ENCODE results near the gene ZNF430. TPM values are rescaled to one million over a fixed set of nuclear protein-coding genes. Genes with fewer than 3 reads are reported as not detected.

The ZNF430 gene
- polyA plus RNA-seq, 2 of the 4 experiments (the other 2 are of a cell fraction) = 3.2 to 3.6 TPM

- FAIRE-seq (no peak), ATAC-seq (no peak), DNase-seq (ENCODE audit: low read depth in 1 of 2, low spot score in 1 of 2) (no peak)
- H3K4me1 ChIP-seq = no peaks in the 10 kb centered on the region
- TF ChIP-seq HOXA7 (CRISPR knock-in tag; IDR thresholded peaks at IDR 0.05) (no peak), E2F6 (IDR thresholded peaks at IDR 0.05; ENCODE audit: borderline replicate concordance, low read depth) (no peak), SMC3 (IDR thresholded peaks at IDR 0.05) (no peak), BHLHE40 (IDR thresholded peaks at IDR 0.05; ENCODE audit: low read depth, low read length) (no peak), KDM5A (IDR thresholded peaks at IDR 0.05) (no peak), HEYL (CRISPR knock-in tag; IDR thresholded peaks at IDR 0.05) (no peak), POLR2A (IDR thresholded peaks at IDR 0.05; ENCODE audit: low read length) (no peak), MAFK (IDR thresholded peaks at IDR 0.05; ENCODE audit: partially characterized antibody) (no peak), CEBPB (IDR thresholded peaks at IDR 0.05) (no peak), CHD4 (IDR thresholded peaks at IDR 0.05; ENCODE audit: borderline replicate concordance) (no peak), MAX (IDR thresholded peaks at IDR 0.05) (no peak), ESRRA (IDR thresholded peaks at IDR 0.05; ENCODE audit: borderline replicate concordance, low read length) (no peak)
- CTCF ChIA-PET = no interaction called here
- H3K9me3 ChIP-seq = no peaks in the 10 kb centered on the region
- no peak overlapping the region for H3K27ac ChIP-seq
- H3K4me2 ChIP-seq = no peak overlapping the region
- no peak overlapping the region for H3K4me3 ChIP-seq
- 98% methylated on average over 3 of the region's 3 CpGs for WGBS (ENCODE audit: missing lambda C conversion rate)
- POLR2A ChIA-PET = no interaction called here
Measured at GRCh38 chr19:21087871-21088270, 67.4 kb downstream of the ZNF430 start.

- POLR2A ChIA-PET = no interaction called here
- no peaks in the 10 kb centered on the region for H3K4me1 ChIP-seq
- FAIRE-seq (no peak), DNase-seq (ENCODE audit: low read depth in 1 of 2, low spot score in 1 of 2) (no peak), ATAC-seq (no peak)
- H3K27ac ChIP-seq = no peak overlapping the region
- CTCF ChIA-PET = no interaction called here
- TF ChIP-seq, protein P1, sequence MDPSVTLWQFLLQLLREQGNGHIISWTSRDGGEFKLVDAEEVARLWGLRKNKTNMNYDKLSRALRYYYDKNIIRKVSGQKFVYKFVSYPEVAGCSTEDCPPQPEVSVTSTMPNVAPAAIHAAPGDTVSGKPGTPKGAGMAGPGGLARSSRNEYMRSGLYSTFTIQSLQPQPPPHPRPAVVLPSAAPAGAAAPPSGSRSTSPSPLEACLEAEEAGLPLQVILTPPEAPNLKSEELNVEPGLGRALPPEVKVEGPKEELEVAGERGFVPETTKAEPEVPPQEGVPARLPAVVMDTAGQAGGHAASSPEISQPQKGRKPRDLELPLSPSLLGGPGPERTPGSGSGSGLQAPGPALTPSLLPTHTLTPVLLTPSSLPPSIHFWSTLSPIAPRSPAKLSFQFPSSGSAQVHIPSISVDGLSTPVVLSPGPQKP (IDR thresholded peaks at IDR 0.05; ENCODE audit: low read depth, low read length) = no peak
- no peak for TF ChIP-seq ZNF302 (CRISPR knock-in tag; IDR thresholded peaks at IDR 0.05)
- no peak for TF ChIP-seq HEYL (CRISPR knock-in tag; IDR thresholded peaks at IDR 0.05)
- TF ChIP-seq GATA3 (IDR thresholded peaks at IDR 0.05; ENCODE audit: borderline replicate concordance) = no peak
- TF ChIP-seq ZC3H11A (IDR thresholded peaks at IDR 0.05) = no peak
- no peak for TF ChIP-seq TP53 (CRISPR knock-in tag; IDR thresholded peaks at IDR 0.05)
- no peak for TF ChIP-seq SMC3 (IDR thresholded peaks at IDR 0.05)
- no peak for TF ChIP-seq FOXS1 (CRISPR knock-in tag; IDR thresholded peaks at IDR 0.05)
- H3K4me2 ChIP-seq = no peak overlapping the region
- H3K4me3 ChIP-seq = no peak overlapping the region
- H3K9me3 ChIP-seq = no peaks in the 10 kb centered on the region
Measured at GRCh38 chr19:21092109-21092508, 71.7 kb downstream of the ZNF430 start.

GRCh38 chr19:21094347-21095025 lies 74.0 kb downstream of the ZNF430 start:
- CTCF ChIA-PET = no interaction called here
- TF ChIP-seq BCL3 (IDR thresholded peaks at IDR 0.05) (no peak), MYC (IDR thresholded peaks at IDR 0.05; ENCODE audit: borderline replicate concordance, low read length) (no peak), CBX8 (IDR thresholded peaks at IDR 0.05) (no peak), PHF8 (IDR thresholded peaks at IDR 0.05; ENCODE audit: borderline replicate concordance, low read depth) (no peak), ZSCAN20 (CRISPR knock-in tag; IDR thresholded peaks at IDR 0.05) (no peak), KDM5A (IDR thresholded peaks at IDR 0.05) (no peak), POLR2AphosphoS2 (conservative IDR thresholded peaks at IDR 0.05; ENCODE audit: low read length) (no peak), CEBPB (IDR thresholded peaks at IDR 0.05) (no peak), CBX2 (IDR thresholded peaks at IDR 0.05; ENCODE audit: borderline replicate concordance, low read depth) (no peak), EP300 (IDR thresholded peaks at IDR 0.05) (no peak)
- TF ChIP-seq, protein P2, sequence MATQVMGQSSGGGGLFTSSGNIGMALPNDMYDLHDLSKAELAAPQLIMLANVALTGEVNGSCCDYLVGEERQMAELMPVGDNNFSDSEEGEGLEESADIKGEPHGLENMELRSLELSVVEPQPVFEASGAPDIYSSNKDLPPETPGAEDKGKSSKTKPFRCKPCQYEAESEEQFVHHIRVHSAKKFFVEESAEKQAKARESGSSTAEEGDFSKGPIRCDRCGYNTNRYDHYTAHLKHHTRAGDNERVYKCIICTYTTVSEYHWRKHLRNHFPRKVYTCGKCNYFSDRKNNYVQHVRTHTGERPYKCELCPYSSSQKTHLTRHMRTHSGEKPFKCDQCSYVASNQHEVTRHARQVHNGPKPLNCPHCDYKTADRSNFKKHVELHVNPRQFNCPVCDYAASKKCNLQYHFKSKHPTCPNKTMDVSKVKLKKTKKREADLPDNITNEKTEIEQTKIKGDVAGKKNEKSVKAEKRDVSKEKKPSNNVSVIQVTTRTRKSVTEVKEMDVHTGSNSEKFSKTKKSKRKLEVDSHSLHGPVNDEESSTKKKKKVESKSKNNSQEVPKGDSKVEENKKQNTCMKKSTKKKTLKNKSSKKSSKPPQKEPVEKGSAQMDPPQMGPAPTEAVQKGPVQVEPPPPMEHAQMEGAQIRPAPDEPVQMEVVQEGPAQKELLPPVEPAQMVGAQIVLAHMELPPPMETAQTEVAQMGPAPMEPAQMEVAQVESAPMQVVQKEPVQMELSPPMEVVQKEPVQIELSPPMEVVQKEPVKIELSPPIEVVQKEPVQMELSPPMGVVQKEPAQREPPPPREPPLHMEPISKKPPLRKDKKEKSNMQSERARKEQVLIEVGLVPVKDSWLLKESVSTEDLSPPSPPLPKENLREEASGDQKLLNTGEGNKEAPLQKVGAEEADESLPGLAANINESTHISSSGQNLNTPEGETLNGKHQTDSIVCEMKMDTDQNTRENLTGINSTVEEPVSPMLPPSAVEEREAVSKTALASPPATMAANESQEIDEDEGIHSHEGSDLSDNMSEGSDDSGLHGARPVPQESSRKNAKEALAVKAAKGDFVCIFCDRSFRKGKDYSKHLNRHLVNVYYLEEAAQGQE (IDR thresholded peaks at IDR 0.05) = no peak
- no peak for ATAC-seq
- FAIRE-seq = no peak
- no peak overlapping the region for H3K4me3 ChIP-seq
- POLR2A ChIA-PET = no interaction called here
- no peaks in the 10 kb centered on the region for H3K9me3 ChIP-seq
- 79% methylated on average over 1 of the region's 1 CpG for WGBS (ENCODE audit: missing lambda C conversion rate)
- H3K4me1 ChIP-seq = no peaks in the 10 kb centered on the region
- DNase-seq (ENCODE audit: low read depth in 1 of 2, low spot score in 1 of 2) = no peak
- H3K4me2 ChIP-seq = no peak overlapping the region
- no peak overlapping the region for H3K27ac ChIP-seq

All from A549 (cell line).